Anterior cingulate cortex (tissue), 58 donors: ENCODE data around the gene DNAI4.
"Not testable (repeated sequence)": the region's sequence is repeated elsewhere in the genome, so short reads cannot be mapped to it uniquely, and the experiment has no call there.

Experiments used
- DNase-seq, 58 donors: peaks; one replicate each; lab custom pipeline; 2025; lab: John Stamatoyannopoulos, UW

Gene DNAI4

DNA sequence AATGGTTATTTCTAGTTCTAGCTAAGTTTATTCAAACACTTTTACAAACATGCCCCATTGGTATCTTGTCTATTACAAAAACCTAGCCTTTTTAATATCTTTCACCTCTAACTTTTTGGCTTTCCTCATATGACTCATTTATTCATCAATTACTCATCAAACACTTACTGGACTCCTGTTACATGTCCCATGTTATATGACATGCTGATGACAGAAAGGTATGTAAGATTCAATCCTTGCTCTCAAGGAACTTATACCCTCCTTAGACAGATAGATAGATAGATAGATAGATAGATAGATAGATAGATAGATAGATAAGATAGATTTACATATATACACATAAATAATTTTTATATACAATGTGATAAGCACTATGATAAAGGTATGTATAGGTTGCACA is 89.7 kb downstream of the DNAI4 start:
- no peak for DNase-seq

DNA sequence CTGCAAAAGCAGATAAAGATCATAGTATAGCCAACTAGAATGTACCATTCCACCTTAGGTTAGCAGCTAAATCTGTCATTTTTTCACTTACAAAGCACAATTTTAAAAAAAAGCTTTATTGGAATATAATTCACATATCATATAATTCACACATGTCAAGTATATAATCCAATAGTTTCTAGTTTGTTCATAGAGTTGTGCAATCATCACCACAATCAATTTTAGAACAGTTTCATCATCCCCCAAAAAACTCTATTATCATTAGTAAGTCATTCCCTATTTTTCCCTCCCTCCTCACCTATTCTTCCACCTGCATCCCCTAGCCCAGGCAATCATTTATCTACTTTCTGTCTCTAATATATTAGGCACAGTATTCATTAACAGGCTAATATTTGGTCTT is 91.5 kb downstream of the DNAI4 start:
- DNase-seq, result no peak

DNA sequence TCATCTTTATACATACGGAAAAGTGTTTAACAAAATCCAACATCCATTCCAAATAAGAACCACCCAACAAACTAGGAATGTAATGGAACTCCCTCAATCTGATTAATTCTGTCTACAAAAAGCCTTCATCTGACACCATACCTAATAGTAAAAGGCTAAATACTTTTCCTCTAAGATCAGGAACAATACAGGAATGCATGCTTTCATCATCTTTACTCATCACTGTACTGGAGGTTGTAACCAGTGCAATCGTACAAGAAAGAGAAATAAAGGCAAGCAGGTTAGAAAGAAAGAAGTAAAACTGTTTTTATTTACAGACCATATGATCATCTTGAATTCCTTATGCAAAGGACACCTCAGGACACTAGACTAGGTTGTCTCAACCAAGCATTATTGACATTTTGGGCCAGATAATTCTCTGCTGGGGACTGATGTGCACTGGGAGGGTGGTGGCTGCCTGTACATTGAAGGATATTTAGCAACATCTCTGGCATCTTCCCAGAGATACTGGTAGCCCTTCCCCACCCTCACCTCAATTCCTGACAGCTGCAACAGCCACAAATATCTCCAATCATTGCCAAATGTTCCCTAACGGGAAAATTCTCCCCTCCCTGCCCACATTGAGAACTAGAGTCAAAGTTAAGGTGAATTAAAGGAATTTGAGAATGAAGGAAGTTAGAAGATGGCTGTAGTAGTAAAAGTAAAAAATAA is 93.0 kb downstream of the DNAI4 start:
- no peak for DNase-seq

DNA sequence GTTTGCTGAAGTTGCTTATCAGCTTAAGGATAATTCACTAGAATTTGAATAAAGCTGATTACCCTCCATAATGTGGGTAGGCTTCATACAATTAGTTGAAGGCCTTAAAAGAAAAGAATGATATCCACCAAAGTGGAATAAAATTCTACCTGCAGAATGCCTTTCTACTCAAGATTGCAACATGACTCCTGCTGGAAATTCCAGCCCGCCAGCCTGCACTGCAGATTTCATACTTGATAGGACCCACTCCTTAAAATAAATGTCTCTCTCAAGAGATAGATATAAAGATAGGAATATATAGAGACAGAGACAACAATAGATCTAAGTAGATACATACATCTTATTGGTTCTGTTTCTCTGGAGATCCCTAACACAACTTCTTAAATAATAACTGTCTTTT is 99.9 kb downstream of the DNAI4 start:
- no peak for DNase-seq

DNA sequence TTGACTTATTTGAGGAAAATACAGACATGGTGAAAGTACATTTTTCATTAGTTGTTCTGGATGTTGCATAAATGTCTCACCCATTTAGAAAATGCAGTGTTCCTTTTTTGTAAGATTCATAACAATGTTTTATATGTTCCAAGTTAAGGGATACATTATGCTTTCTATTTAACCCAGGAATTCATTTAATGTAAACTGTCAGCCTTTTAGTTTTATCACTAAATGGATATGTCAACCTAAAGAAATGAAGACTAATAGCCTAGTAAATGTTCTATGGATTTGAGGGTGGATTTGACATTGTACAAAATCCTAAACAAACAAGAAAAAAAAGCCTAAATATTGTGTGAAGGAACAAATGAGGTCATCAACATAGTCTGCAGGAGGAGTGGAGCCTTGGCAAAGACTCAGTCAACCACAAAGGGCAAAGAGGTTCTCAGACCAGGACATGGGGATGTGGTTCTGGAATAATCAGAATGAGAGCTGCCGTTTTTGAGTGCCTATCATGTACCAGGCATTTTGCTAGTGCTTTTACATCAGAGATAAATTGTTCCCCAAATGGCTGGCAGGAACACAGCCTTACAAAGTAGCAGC is 114.8 kb downstream of the DNAI4 start:
- no peak for DNase-seq

DNA sequence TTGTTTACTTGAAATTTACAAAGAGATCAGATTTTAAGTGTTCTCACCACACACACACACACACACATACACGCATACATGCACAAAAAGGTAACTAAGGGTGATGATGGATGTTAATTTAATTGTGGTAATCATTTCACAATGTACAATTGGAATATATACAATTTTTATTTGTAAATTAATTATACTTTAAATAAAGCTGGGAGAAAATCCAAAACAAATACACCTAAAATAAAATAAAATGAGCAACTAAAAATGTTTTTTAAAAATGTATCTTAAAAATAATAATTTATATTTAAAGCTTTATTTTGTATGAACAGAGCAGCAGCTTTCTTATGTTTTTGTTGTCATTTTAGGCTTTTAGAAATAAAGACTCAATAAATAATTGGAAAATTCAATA is 115.4 kb downstream of the DNAI4 start:
- DNase-seq, result no peak

DNA sequence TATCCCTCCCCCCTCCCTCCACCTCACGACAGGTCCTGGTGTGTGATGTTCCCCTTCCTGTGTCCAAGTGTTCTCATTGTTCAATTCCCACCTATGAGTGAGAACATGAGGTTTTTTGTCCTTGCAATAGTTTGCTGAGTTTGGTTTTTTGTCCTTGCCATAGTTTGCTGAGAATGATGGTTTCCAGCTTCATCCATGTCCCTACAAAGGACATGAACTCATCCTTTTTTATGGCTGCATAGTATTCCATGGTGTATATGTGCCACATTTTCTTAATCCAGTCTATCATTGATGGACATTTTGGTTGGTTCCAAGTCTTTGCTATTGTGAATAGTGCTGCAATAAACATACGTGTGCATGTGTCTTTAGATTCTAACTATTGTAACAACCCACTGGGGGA is 128.8 kb downstream of the DNAI4 start:
- DNase-seq, result not testable (repeated sequence)

DNA sequence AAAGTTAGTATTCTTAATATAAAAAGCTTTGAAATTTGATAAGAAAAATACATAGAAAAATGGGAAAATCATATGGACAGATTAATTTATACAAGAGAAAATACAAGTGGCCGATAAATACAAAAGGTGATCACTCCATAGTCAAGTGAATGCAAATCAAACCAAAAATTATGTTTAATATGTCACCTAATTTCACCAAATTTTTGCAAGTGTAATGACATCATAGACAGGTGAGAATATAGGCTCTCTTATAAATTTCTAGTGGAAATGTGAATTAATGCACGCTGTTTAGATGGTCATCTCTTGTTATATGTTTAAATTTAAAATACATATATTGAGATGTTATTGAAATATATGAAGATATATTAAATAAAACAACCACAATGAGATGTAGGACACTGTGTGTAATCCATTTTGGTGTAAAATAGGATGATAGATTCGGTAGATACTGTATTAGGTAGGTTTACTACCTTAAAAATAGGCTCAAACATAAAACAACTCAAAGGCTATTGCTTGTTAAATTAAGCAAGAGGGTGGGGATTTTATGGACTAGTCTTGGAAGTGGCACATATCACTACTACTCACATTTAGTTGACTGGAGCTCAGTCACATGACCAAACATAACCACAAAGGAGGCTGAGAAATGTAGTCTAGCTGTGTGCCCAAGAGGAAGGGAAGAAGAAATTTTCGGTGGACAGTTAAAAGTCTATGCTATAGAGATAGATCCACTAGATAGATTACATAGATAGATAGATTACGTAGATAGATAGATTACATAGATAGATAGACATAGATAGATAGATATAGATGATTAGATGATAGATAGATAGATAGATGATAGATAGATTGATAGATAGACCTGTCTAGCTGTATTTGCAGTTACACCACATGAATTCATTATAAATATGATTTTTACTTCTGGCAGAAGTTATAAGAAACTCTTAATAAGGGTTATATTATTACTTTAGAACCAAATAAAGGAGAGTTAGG is 132.7 kb downstream of the DNAI4 start:
- no peak for DNase-seq

DNA sequence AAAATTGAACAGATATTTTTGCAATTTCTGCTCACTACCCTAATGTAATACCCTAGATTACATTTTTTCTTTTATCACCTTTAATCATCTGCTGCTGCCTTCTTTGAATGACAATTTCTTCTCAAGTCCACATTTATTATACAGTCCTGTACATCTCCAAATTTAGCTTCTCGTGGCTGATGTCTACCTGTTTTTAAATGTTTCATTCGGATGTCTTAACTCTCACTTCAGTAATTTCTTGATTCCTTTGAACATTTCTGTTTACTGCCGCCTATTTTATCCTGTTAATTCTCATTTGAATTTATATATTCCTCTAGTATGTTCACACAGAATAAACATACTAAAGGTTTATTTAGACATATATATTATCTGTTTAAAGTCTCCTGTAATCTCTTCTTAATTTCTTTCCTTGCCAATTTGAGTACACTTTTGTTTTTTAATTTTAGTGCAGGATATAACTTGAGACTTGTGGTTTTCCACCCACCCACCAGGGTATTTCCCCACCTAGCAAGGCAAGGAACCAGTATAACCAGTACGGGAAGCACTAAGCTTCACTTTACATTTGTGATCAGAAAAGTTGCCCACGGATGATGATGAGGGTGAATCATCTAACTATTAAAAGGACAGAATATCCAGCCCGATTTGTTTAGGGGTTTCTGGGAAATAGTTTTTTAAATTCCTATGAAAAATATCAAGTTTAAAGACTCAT is 136.3 kb downstream of the DNAI4 start:
- no peak for DNase-seq

DNA sequence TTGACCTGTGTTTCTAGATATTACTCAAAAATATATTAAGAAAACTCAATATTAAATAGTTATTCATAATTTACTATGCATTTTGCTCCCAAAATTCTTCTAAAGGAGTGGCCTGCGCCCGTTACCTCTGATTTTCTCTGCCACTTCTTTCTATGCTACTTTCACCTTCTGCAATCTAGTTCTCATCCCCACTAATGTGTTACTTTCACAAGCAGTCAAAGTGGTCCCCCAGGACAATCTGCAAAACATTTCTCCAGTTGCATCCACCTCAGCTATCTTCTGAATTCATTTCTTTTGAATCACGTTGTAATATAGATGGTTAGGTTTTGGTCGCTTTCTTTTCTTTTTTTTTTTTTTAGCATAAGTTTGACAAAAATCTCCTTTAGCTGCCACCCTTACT is 137.0 kb downstream of the DNAI4 start:
- DNase-seq, result no peak

DNA sequence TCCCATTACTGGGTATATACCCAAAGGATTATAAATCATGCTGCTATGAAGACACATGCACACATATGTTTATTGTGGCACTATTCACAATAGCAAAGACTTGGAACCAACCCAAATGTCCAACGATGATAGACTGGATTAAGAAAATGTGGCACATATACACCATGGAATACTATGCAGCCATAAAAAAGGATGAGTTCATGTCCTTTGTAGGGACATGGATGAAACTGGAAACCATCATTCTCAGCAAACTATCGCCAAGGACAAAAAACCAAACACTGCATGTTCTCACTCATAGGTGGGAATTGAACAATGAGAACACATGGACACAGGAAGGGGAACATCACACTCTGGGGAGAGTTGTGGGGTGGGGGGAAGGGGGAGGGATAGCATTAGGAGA is 138.9 kb downstream of the DNAI4 start:
- not testable (repeated sequence) for DNase-seq

DNA sequence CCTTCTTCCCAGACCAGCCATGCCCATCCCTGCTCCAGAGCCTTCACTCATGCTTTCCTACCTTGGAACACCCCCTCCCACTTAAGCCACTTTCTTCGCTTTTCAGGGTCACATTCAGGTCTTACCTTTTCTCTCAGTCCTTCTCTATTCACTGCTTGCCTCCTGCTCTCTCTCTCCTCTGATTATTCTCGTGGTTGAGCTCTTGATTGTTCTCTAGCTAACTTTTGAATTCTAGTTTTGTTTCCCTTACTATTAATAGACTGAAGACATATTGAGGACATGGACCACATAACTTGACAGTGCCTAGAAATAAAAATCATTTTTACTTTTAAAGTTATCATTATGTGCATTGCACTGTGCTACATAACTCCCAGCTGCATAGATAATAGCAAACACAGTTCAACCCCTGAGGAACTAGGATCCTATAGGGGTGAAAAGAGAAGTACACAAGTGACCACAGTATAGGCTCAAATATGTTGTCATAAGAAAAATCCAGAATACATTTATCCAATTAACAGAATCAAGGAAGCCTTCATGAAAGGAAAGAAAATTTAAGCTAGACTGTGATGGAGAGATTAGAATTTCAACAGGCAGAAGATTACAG is 145.1 kb downstream of the DNAI4 start:
- DNase-seq, result no peak

DNA sequence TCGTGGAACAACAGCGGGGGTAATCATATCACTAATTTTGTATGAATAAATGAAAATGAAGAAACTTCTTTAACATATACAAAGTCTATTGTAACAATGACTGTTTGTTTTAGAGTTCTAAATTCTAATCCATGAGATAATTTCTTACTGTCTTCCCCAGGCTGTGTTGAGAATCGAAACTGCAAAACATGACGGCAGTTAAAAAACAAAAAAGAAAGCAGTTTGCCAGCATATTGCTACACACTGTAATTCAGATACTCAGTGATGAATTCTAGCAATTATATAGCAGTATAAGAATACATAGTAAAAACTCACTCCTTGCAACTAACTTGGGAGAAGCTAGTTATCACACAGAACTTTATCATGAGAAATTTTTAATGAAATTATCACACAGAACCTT is 145.7 kb downstream of the DNAI4 start:
- DNase-seq, result no peak

DNA sequence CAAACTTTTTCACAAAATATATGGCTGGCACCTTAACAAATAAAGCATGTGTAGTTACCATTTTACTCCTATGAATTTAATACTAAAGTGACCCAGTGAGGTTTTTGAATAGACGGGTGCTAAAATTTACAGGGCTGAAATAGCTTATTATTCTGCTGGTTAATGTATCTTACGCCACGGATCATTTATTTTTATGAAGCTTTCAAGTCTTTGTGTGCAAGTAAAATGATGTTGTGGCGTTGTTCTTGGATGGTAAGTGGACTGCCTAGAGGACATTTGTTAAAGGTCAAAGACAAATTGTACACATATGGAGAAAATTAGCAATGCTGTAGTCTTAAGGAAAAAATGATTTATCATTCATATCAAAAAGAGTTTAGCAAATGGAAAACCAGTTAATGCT is 146.4 kb downstream of the DNAI4 start:
- no peak for DNase-seq

DNA sequence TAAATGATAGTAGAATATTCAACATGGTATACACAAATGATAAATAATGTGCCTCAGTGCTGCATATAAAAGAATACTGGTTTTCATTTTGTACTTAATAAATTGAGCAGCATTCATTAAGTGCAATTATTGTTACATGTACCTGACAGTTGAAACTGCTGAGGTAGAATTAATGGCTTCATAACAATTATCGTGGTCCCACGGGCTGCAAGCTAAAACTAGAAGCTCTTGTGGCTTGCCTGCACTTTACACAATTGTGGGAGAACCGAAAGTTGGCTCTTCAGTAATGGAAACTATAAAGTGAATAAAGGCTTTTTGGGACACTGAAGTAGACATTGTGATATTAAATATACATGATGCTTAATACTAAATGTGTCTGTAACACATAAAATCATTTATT is 146.8 kb downstream of the DNAI4 start:
- DNase-seq, result no peak

DNA sequence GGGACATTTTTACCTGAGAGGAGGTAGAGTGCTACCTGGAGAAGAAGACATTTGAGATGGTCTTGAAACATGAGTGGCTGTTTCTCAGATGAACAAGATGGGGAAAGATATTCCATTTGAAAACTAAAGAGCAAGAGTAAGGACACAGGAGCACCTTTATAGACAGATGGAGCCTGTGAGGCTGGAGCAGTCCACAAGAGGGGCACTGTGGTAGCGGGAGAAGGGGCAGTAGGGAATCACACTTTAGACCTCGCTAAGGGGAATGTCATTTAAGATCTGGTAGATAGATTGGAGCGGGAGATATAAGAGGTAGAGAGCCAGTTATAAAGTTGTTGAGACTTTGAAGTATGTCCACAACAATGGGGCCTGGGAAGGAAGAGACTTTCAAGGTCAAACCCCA is 149.0 kb downstream of the DNAI4 start:
- no peak for DNase-seq

DNA sequence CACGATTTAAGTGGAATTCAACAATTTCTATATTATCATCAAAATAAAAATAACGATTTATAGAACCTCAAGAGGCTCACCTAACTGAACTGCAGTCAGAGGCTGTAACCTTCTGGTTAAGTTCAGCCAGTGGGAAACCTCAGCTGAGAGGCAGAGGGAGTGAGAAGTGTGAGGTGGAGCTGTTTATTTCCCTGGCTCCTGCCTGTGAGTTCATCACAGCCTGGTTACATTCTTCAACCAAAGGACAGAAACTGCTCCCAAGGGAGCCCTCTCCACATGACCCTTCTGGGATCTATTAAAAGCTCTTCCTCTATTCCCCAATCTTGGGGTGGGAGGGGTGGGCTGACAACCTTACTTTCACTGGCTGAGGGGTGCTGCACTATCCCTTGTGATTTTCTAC is 150.2 kb downstream of the DNAI4 start:
- DNase-seq, result no peak

DNA sequence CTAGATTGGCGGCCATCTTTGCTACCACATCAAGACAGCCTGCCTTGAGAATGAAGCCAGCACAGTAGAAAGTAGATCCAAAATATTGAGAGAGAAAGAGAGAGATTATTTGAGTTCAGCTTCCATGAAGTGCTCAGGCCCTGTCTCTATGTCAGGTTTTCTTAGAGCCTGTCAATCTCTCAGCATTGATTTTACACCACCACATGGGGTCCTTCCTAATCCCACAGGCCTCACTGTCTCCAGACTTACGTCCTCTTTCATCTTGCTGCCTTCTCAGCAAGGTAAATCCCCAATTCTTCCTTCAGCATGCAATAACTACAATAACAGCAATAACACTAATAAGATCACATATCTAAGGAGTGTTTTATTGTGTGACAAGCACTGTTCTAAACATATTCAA is 151.4 kb downstream of the DNAI4 start:
- no peak for DNase-seq

DNA sequence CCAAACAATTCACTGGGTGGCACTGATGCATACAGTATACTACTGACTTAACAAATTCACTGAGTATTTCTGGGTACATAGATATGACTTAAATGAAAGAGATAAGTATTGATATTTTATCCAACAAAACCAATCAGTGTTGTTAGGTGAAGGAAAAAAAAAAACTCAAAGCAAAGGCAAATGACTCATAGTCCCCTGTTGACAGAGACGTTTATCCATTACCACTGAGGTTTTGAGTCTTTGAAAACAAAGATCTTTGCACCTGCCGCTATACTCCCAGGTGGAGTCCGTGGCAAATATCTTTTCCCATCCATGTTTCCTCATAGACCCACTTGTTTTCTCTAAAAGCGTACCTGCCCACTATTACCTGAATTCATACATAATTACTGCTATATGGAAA is 154.0 kb downstream of the DNAI4 start:
- DNase-seq, result no peak

DNA sequence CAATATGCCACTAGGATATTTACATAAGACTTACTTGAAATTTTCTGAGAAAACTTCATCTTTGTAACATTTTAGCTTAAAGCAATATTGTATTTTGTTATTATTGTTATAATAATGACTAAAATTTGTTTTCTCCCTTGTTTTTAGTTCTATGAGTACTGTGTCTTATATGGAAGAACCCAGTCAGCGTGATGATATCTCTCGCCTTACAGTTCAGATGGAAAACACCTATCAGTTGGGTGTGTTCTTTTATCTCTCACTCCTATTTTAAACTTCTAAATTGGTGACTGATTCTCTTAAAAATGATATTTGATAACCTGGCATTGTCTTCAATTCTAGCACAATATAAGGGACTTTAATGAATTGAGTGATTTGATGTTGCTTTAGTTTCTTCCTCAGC is 154.4 kb downstream of the DNAI4 start:
- DNase-seq, result no peak
